Activated CD4-positive, alpha-beta memory T cell treated with anti-CD3 and anti-CD28 coated beads for 36 hours (primary cell): Measurements from ENCODE around the gene CCDC169. TPM values are rescaled to one million over a fixed set of nuclear protein-coding genes. Genes with fewer than 3 reads are reported as not detected.
A peak's percentile ranks its signal among the peaks of the same experiment; 100 is the strongest.

Experiments
- CTCF ChIA-PET: fragments of 350-600 bp; sonication (Branson Sonifier 250); formaldehyde crosslinking; loops from one replicate; lab custom pipeline; 2021; ENCODE audit warnings: antibody characterized with exemption, inconsistent platforms; lab: Charles Lee
- POLR2A ChIA-PET: fragments of 350-600 bp; sonication (Branson Sonifier 250); formaldehyde crosslinking; loops from one replicate; lab custom pipeline; 2021; ENCODE audit warnings: antibody characterized with exemption; lab: Charles Lee
- DNase-seq: peaks from one replicate; pipeline ENCODE4 v3.0.0-alpha.2; 2020
- H3K27ac Mint-ChIP-seq: one replicate; pipeline ENCODE4 v1.8.0; 2021; ENCODE audit warnings: mixed read lengths
- H3K27me3 Mint-ChIP-seq: one replicate; pipeline ENCODE4 v1.8.0; 2021; ENCODE audit warnings: mixed read lengths
- H3K36me3 Mint-ChIP-seq: one replicate; pipeline ENCODE4 v1.8.0; 2021; ENCODE audit warnings: mixed read lengths
- H3K4me1 Mint-ChIP-seq: one replicate; pipeline ENCODE4 v1.8.0; 2021; ENCODE audit warnings: low read depth, mixed read lengths
- H3K4me3 Mint-ChIP-seq: one replicate; pipeline ENCODE4 v1.8.0; 2021; ENCODE audit warnings: mild to moderate bottlenecking, mixed read lengths
- H3K9me3 Mint-ChIP-seq: one replicate; pipeline ENCODE4 v1.8.0; 2021; ENCODE audit warnings: mixed read lengths
- intact Hi-C: fragments of 100-400 bp; cut with micrococcal nuclease; formaldehyde crosslinking; loops from one replicate; pipeline ENCODE4 v1.15.1; 2023
- total RNA-seq, 2 experiments: library from RNA; stranded (reverse); gene quantifications; one replicate each; pipeline ENCODE4 v1.2.3, GENCODE V29; 2021

The CCDC169 gene
- total RNA-seq = 1 to 10 TPM in 1 of 2 experiments, under 1 TPM in 1; 0.69 to 1.1 TPM

DNA sequence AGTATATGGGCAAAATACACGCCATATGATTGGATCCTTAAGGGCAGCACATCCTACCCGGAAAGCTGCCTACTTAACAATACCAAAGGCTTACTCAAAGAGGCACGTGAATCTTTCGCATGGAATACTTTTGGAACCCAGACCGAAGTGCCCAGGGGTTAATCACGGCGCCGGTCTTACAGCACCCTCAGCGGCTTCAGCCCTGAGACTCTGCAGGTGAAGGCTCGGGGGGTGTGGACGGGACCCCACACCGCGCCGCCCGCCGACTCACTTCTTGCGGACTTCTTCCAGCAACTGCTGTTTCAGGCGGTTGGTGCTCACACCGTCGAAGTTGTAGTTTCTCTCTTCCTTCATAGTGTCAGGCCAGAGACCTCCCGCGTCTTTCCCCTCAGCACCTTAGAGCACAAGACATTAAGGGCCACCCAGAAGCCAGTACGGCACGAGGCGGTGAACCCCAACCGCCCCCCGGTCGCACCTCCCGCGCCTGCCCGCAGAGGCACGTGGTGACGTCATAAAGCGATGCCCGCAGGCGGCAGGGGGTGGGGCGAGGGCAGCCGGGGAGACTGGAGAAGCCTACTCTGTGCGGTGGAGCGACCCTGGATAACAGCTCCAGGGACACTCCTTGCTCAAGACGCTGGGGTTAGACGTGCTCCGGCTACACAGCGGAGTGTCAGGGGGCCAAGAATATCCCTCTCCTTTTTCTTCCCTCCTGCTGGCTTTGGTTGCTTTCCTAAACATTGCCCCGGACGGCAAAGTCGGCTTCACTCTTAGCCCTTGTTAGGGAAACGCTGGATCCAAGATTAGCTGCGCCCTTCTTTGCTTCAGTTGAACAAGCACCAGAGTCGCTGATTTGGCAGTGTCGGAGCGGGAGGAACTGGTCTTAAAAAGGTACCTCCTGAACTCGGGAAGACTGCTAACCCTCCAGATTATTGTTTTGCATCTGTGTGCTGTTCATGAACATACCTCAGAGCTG, at the start of gene CCDC169:
CCDC169 (minus strand) TSS at position 449 of the 973 bp plus-strand sequence; CDS start at position 354, 95 bp downstream.
- ChIA-PET CTCF (interaction anchor here (1.3 to 2.5 kb wide), 3 partner anchors 15 to 50 kb away, joined by 4 to 11 read pairs (median 4); no protein-coding TSS in a partner anchor), POLR2A (no interaction called here)
- peak within 1 kb of the TSS; percentile 82 for H3K4me3 Mint-ChIP-seq
- no peaks in the 10 kb centered on the region for H3K9me3 Mint-ChIP-seq
- H3K4me1 Mint-ChIP-seq = peaks cover 15% of the 10 kb centered on the region
- peaks cover 1% of the 10 kb centered on the region for H3K36me3 Mint-ChIP-seq
- peak within 1 kb of the TSS; percentile 60 for H3K27ac Mint-ChIP-seq
- intact Hi-C loops = loop anchor here (1.0 to 2.0 kb wide), 2 partner anchors 49 to 522 kb away; partner anchors contain the start of genes RFXAP and SPART
- peaks cover 24% of the 10 kb centered on the region for H3K27me3 Mint-ChIP-seq
- DNase-seq = peak; percentile 78

DNA sequence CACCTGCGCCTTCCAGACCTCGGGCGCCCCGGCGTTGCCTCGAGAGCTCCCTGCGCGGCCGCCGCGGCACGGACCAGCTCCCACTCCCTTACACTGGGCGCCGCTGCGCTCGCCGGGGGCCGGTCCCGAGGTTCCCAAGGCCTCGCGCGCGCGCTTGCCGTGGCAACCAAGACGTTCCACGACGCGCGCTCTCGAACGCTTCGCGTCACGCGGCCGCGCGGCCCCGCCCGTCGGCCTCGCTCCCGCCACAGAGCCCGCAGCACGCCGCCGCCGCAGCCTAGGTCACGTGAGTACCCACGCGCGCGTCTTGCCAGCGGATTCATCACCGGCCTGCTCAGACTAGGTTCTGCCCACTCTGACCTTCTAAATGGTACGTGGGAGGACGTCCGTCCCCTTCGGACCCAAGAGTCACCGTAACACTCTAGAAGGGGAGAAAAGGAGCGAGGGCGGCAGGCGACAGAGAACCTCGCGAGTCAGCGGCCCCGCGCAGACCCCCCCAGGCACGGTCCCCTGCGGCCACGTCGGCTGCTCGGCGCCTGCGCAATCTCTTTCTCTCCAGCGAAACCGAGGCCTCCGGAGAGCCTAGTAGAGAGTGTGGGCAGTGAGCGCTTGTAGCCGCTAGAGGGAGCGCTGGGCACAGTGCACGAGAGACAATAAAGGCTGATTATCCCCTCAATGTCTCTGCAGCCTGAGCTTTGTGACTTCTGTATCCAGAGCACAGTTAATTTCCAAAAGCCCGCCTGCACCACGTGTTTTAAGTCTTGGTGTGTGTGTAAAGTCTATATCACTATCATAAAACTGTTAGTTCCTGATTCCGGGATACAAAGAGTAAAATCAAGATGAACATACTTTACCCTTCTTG, 48.8 kb upstream of the CCDC169 start, which contains the start of gene SPART:
SPART (minus strand) TSS at position 173 of the 862 bp plus-strand sequence. CDS start 10,564 bp downstream, outside the sequence.
- ChIA-PET CTCF (interaction anchor here (0.5 to 3.1 kb wide), 17 partner anchors 9 to 467 kb away, joined by 3 to 39 read pairs (median 4); partner anchors contain the start of gene CCDC169), POLR2A (interaction anchor here (0.8 kb wide), 1 partner anchor 34 kb away, joined by 3 read pairs; no protein-coding TSS in a partner anchor)
- Mint-ChIP-seq H3K36me3 (no peaks in the 10 kb centered on the region), H3K27me3 (no peaks in the 10 kb centered on the region), H3K27ac (peak within 1 kb of the TSS; percentile 91), H3K4me1 (peaks cover 38% of the 10 kb centered on the region), H3K9me3 (no peaks in the 10 kb centered on the region), H3K4me3 (peak within 1 kb of the TSS; percentile 81)
- intact Hi-C loops = loop anchor here (1.0 to 2.0 kb wide), 9 partner anchors 36 to 712 kb away; partner anchors contain the start of genes ALG5, CCDC169, RFXAP and SUPT20H
- peak; percentile 92 for DNase-seq

DNA sequence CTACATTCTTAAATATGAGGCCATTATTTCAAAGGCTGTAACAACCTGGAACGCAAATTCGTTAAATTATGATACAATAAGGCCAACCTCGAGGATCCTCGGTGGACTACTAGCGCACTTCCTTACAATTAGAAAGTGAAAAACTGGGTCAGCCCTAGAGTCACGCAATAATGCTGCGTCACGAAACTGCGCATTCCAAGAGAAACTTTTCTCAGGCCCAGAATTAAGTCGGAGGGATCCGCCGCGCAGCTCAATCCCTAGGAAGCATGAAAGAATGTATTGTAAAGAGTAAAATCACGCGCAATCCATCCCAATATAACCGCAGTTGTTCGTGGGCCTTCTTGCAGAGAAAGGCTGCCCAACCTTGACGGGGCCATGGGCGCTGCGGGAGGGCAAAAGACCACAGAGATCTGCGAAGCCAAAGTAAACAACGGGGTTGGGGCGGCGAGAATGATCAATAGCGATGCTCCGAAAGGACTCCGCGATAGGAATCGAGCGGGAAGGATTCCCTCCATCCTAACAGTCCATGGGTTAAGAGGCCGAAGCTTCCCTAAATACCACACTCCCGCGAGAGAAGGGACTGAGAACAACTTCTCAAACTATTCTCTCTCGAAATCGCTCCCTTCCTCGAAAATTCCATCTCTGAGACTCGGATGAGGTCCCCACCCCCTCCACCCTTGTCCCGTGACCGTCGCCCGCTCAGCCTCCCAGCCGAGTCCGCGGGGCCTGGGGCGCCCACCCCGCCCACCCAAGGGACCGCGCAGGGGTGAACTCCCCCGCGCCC, 48.0 kb upstream of the CCDC169 start:
- POLR2A ChIA-PET = interaction anchor here (0.8 kb wide), 1 partner anchor 33 kb away, joined by 3 read pairs; no protein-coding TSS in a partner anchor
- intact Hi-C loops = loop anchor here (1.0 to 2.0 kb wide), 9 partner anchors 37 to 713 kb away; partner anchors contain the start of genes ALG5, CCDC169, RFXAP and SUPT20H
- peak overlapping the region; percentile 81 for H3K4me3 Mint-ChIP-seq
- H3K9me3 Mint-ChIP-seq = no peaks in the 10 kb centered on the region
- DNase-seq = peak; percentile 51
- peak overlapping the region; percentile 91 for H3K27ac Mint-ChIP-seq
- no peaks in the 10 kb centered on the region for H3K36me3 Mint-ChIP-seq
- CTCF ChIA-PET = interaction anchor here (0.8 to 3.1 kb wide), 2 partner anchors 259 to 390 kb away, joined by 3 to 39 read pairs; no protein-coding TSS in a partner anchor
- no peaks in the 10 kb centered on the region for H3K27me3 Mint-ChIP-seq
- H3K4me1 Mint-ChIP-seq = peaks cover 43% of the 10 kb centered on the region

DNA sequence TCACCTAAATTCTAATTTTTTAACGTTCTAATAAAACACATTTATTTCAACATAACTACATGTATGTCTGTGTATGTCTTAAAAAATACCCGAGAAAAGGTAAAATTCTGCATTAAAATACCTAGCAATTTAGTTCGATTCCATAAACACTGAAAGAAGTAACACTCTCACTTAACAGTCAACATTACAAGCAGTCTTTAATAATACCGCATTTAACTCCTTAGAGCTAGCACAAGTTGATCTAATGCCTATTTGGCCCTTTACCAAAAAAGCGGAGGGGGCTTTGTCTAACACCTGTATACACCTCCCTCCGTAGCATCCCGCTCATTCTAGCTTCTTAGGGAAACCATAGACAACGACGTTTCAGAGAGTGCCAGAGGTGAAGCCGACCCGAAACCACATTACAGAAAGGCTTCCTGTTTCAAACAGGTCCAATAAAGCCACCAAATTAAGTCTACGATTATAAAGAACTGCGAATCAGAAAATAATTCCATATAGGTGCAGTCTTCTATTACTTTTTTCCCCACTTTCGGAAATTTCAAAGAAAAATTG, 47.3 kb upstream of the CCDC169 start:
- no peaks in the 10 kb centered on the region for H3K9me3 Mint-ChIP-seq
- CTCF ChIA-PET = interaction anchor here (0.8 kb wide), 1 partner anchor 260 kb away, joined by 3 read pairs; no protein-coding TSS in a partner anchor

DNA sequence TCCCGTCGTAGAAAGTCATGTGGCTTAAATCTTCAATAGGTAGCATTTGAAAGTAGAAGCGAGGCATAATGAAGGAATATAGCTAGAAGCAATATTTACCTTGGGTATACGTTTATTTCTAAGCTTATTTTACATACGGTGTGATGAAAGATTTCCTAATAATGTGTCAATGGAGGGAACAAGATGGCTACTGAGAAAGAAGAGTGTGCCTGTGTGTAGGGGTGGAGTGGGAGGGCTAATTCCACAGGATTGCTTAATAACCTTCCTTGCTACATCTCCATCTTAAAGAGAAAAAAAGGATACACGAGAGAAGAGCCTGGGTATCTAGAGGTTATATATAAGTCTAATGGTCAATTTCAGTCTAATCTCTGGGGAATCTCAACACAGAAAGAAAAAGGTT, 46.6 kb upstream of the CCDC169 start:
- Mint-ChIP-seq H3K27ac (no peak overlapping the region), H3K4me1 (peaks cover 45% of the 10 kb centered on the region), H3K27me3 (no peaks in the 10 kb centered on the region), H3K9me3 (no peaks in the 10 kb centered on the region), H3K4me3 (peak overlapping the region; percentile 31), H3K36me3 (no peaks in the 10 kb centered on the region)
- intact Hi-C loops = no loop called here
- ChIA-PET POLR2A (no interaction called here), CTCF (interaction anchor here (1.0 kb wide), 1 partner anchor 391 kb away, joined by 4 read pairs; no protein-coding TSS in a partner anchor)
- no peak for DNase-seq

More for the DNA sequence above, 47.3 kb upstream of the CCDC169 start:
- no peaks in the 10 kb centered on the region for H3K27me3 Mint-ChIP-seq
- POLR2A ChIA-PET = no interaction called here
- H3K27ac Mint-ChIP-seq = peak overlapping the region; percentile 91
- peak; percentile 19 for DNase-seq
- intact Hi-C loops = no loop called here
- H3K36me3 Mint-ChIP-seq = no peaks in the 10 kb centered on the region
- H3K4me3 Mint-ChIP-seq = peak overlapping the region; percentile 81
- peaks cover 45% of the 10 kb centered on the region for H3K4me1 Mint-ChIP-seq

DNA sequence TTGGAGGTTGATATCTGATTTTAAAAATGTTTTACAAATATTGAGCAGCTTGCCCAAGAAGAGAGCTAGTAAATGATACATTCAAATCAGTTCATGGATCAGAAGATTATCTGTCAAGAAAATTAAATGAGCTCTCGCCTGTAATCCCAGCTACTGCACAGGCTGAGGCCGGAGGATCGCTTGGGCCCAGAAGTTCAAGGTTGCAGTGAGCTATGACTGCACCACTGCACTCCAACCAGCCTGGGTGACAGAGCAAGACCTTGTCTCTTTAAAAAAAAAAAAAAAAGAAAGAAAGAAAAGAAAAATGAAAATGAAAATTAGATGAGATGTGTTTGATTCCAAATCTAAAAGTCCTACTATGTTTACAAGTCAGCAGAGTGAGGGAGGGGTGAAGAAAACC, 46.2 kb upstream of the CCDC169 start:
- CTCF ChIA-PET = interaction anchor here (1.0 kb wide), 1 partner anchor 392 kb away, joined by 4 read pairs; no protein-coding TSS in a partner anchor
- Mint-ChIP-seq H3K27me3 (no peaks in the 10 kb centered on the region), H3K36me3 (no peaks in the 10 kb centered on the region), H3K4me3 (peak overlapping the region; percentile 31), H3K9me3 (no peaks in the 10 kb centered on the region), H3K27ac (no peak overlapping the region), H3K4me1 (peaks cover 48% of the 10 kb centered on the region)
- no peak for DNase-seq
- POLR2A ChIA-PET = no interaction called here
- intact Hi-C loops = no loop called here

DNA sequence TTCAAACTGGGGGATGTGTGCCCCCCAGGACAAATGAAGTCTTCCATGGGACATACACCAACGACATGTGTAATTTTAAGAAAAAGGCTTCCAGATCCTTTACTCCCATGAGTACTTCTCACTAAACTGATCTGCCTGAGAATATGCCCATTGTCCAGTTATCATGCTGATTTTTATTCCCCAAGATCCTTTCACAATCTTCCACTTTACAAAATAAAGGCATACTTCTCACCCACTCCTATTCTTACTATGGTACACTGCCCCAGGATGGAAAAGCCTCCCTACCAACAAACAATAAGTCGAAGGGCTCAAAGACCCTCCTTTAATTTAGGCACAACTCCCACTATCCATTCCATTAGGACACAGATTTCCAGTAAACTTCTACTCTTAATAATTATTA, 45.1 kb upstream of the CCDC169 start:
- CTCF ChIA-PET = no interaction called here
- POLR2A ChIA-PET = no interaction called here

GRCh38 chr13:36341718-36342117, 44.1 kb upstream of the CCDC169 start:
- Mint-ChIP-seq H3K4me3 (no peak overlapping the region), H3K9me3 (no peaks in the 10 kb centered on the region), H3K27ac (no peak overlapping the region), H3K27me3 (no peaks in the 10 kb centered on the region), H3K36me3 (no peaks in the 10 kb centered on the region), H3K4me1 (peaks cover 61% of the 10 kb centered on the region)
- intact Hi-C loops = no loop called here
- DNase-seq = no peak
- ChIA-PET POLR2A (no interaction called here), CTCF (no interaction called here)

More for the DNA sequence above, 45.1 kb upstream of the CCDC169 start:
- Mint-ChIP-seq H3K4me1 (peaks cover 55% of the 10 kb centered on the region), H3K27me3 (no peaks in the 10 kb centered on the region), H3K36me3 (no peaks in the 10 kb centered on the region), H3K27ac (no peak overlapping the region), H3K9me3 (no peaks in the 10 kb centered on the region), H3K4me3 (no peak overlapping the region)
- intact Hi-C loops = no loop called here
- DNase-seq = no peak

GRCh38 chr13:36339600-36340155, 42.1 kb upstream of the CCDC169 start:
- ChIA-PET CTCF (no interaction called here), POLR2A (no interaction called here)
- H3K4me3 Mint-ChIP-seq = no peak overlapping the region
- DNase-seq = no peak
- H3K27ac Mint-ChIP-seq = no peak overlapping the region
- H3K4me1 Mint-ChIP-seq = peaks cover 60% of the 10 kb centered on the region
- peaks cover 2% of the 10 kb centered on the region for H3K36me3 Mint-ChIP-seq
- no peaks in the 10 kb centered on the region for H3K27me3 Mint-ChIP-seq
- H3K9me3 Mint-ChIP-seq = no peaks in the 10 kb centered on the region
- intact Hi-C loops = no loop called here

DNA sequence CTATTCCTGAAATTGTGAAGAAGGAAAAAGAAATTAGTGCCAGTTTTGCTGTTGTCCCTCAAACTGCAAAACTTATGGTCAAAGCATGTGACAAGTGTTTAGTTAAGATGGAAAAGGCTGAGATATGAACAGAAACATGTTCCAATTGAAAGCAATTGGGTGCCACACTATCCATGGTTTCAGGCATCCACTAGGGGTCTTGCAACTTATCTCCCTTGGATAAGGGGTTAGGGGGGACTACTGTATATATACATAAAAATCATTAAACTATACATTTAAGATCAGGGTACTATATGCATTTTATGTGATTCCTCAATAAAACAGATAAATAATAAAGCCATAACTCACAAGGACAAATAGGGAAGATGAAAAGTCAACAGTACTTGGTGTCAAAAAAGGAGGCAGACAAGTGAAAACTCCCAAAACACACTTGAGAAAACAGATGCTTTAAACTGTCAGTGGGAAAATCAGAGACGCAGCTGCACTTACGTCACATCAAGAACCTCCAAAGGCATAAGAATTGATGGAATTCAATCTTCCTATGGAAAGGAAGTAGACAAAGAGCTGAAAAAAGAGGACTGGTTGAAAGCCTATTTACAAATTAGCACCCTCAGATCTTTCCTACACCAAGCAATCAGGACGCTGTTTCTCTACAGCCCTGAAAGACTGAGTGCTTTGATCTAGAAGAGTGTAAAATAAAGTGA, 40.5 kb upstream of the CCDC169 start:
- DNase-seq = no peak
- no peak overlapping the region for H3K27ac Mint-ChIP-seq
- H3K36me3 Mint-ChIP-seq = peaks cover 6% of the 10 kb centered on the region
- no peaks in the 10 kb centered on the region for H3K9me3 Mint-ChIP-seq
- H3K4me3 Mint-ChIP-seq = no peak overlapping the region
- intact Hi-C loops = no loop called here
- POLR2A ChIA-PET = no interaction called here
- CTCF ChIA-PET = no interaction called here
- peaks cover 60% of the 10 kb centered on the region for H3K4me1 Mint-ChIP-seq
- H3K27me3 Mint-ChIP-seq = no peaks in the 10 kb centered on the region
